ENCODE data around the gene SMYD3.
"Not testable (repeated sequence)": the region's sequence is repeated elsewhere in the genome, so short reads cannot be mapped to it uniquely, and the experiment has no call there.

The SMYD3 gene

DNA sequence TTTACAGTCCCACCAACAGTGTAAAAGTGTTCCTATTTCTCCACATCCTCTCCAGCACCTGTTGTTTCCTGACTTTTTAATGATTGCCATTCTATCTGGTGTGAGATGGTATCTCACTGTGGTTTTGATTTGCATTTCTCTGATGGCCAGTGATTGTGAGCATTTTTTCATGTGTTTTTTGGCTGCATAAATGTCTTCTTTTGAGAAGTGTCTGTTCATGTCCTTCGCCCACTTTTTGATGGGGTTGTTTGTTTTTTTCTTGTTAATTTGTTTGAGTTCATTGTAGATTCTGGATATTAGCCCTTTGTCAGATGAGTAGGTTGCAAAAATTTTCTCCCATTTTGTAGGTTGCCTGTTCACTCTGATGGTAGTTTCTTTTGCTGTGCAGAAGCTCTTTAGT is 177.8 kb downstream of the SMYD3 start:
- H3K4me3 ChIP-seq (ENCODE audit: low read depth, low read length); POLR2A ChIA-PET; H3K36me3 ChIP-seq (ENCODE audit: control insufficient read depth in 2 of 2, insufficient read depth in 1 of 2, low read length in 2 of 2); H3K27ac ChIP-seq (ENCODE audit: extremely low read depth, low read depth, low read length); CTCF ChIA-PET; H3K9me3 ChIP-seq (ENCODE audit: control insufficient read depth, insufficient read depth, low read depth, low read length); H3K4me1 ChIP-seq (ENCODE audit: control insufficient read depth, insufficient read depth, low read length): not testable (repeated sequence)

DNA sequence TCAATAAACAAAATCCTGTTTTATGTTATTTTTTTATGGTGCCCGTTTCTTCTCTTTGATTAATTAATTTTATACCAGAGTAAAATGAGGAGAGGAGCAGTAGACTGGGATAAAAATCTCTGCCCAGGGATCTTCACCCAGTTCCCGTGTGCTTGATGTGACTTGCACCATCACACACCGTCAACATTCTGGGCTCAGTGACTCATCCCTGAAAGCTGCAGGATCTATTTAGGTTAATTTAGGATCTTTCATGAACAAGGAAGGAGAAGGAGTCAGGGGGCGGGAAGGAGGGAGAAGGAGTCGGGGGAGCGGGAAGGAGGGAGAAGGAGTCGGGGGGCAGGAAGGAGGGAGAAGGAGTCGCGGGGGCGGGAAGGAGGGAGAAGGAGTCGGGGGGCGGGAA is 182.4 kb downstream of the SMYD3 start:
- no peak overlapping the region for H3K27ac ChIP-seq (ENCODE audit: extremely low read depth, low read depth, low read length)
- no peaks in the 10 kb centered on the region for H3K36me3 ChIP-seq (ENCODE audit: control insufficient read depth in 2 of 2, insufficient read depth in 1 of 2, low read length in 2 of 2)
- no peaks in the 10 kb centered on the region for H3K9me3 ChIP-seq (ENCODE audit: control insufficient read depth, insufficient read depth, low read depth, low read length)
- ChIA-PET CTCF (no interaction called here), POLR2A (no interaction called here)
- no peak overlapping the region for H3K4me3 ChIP-seq (ENCODE audit: low read depth, low read length)
- TF ChIP-seq ZBTB21 (tag by site-specific recombination; IDR thresholded peaks at IDR 0.05) (no peak), ZNF501 (tag by site-specific recombination; IDR thresholded peaks at IDR 0.05) (no peak)
- H3K4me1 ChIP-seq (ENCODE audit: control insufficient read depth, insufficient read depth, low read length): no peaks in the 10 kb centered on the region

DNA sequence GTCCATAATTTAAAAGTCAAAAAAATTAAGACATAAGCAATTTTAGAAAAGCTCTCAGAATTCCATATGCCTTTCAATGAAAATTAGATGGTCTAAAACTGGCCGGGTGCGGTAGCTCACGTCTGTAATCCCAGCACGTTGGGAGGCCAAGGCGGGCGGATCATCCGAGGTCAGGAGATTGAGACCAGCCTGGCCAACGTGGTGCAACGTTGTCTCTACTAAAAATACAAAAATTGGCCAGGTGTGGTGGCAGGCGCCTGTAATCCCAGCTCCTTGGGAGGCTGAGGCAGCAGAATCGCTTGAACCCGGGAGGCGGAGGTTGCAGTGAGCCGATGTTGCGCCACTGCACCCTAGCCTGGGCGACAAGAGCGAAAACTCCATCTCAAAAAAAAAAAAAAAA is 183.0 kb downstream of the SMYD3 start:
- H3K4me3 ChIP-seq (ENCODE audit: low read depth, low read length); H3K4me1 ChIP-seq (ENCODE audit: control insufficient read depth, insufficient read depth, low read length); H3K27ac ChIP-seq (ENCODE audit: extremely low read depth, low read depth, low read length); H3K9me3 ChIP-seq (ENCODE audit: control insufficient read depth, insufficient read depth, low read depth, low read length); H3K36me3 ChIP-seq (ENCODE audit: control insufficient read depth in 2 of 2, insufficient read depth in 1 of 2, low read length in 2 of 2); CTCF ChIA-PET; POLR2A ChIA-PET: not testable (repeated sequence)

DNA sequence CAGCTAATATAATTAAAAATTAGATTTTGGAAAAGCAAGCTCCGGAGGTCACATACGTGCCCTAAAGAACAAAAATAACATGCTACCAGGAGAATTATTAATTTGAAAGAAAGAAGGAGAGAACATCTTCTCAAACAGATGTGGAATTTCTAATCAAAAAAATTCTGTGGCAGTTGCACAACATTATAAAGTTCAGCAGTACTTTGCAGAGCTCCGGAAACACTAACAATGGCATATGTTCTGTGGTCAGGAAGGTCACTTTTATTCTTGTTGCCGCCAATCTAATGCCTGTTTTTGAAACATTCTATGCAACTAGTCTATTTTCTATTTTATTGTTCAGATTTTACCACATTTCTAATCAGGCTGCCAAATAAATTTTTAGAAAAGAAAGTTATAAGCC is 186.8 kb downstream of the SMYD3 start:
- H3K36me3 ChIP-seq (ENCODE audit: control insufficient read depth in 2 of 2, insufficient read depth in 1 of 2, low read length in 2 of 2): no peaks in the 10 kb centered on the region
- no peak overlapping the region for H3K4me3 ChIP-seq (ENCODE audit: low read depth, low read length)
- no peak overlapping the region for H3K27ac ChIP-seq (ENCODE audit: extremely low read depth, low read depth, low read length)
- ChIA-PET POLR2A (no interaction called here), CTCF (no interaction called here)
- H3K4me1 ChIP-seq (ENCODE audit: control insufficient read depth, insufficient read depth, low read length): no peaks in the 10 kb centered on the region
- no peak for TF ChIP-seq HOXD13 (CRISPR knock-in tag; IDR thresholded peaks at IDR 0.05; ENCODE audit: borderline replicate concordance)
- H3K9me3 ChIP-seq (ENCODE audit: control insufficient read depth, insufficient read depth, low read depth, low read length): no peaks in the 10 kb centered on the region

DNA sequence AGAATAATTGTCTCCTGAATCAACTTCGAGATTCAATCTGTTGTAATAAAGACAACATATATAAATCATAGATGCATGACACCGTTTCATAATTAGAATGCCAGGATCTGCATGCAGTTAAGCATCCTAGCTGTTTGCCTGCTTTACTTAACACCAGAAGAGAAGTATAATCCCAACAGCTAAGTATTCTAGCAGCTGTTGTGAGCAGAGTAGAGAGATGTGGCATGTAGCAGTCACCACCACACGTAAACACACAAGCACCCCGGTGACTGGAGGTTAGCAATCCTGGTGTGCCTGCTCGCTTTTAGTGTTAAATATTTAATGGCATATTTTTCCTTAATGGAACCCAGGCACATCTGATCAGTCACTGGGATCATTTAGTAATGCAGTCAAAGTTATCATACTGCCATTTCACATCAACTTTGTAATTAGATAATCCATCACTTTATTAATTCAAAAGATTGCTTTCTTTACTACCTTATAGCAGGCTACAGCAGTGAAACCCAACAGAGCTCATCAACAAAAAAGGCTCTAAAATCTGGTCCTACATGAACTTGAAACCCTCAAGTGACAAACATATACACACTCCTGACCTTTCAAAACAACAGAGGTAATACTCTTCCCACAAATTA is 187.9 kb downstream of the SMYD3 start:
- no peak overlapping the region for H3K4me3 ChIP-seq (ENCODE audit: low read depth, low read length)
- no peaks in the 10 kb centered on the region for H3K36me3 ChIP-seq (ENCODE audit: control insufficient read depth in 2 of 2, insufficient read depth in 1 of 2, low read length in 2 of 2)
- no peaks in the 10 kb centered on the region for H3K4me1 ChIP-seq (ENCODE audit: control insufficient read depth, insufficient read depth, low read length)
- CTCF ChIA-PET: interaction anchor here (0.6 kb wide), 1 partner anchor 1190 kb away, joined by 3 read pairs; no protein-coding TSS in a partner anchor
- POLR2A ChIA-PET: no interaction called here
- H3K9me3 ChIP-seq (ENCODE audit: control insufficient read depth, insufficient read depth, low read depth, low read length): no peaks in the 10 kb centered on the region
- no peak for TF ChIP-seq SP7 (tag by site-specific recombination; IDR thresholded peaks at IDR 0.05)
- no peak for TF ChIP-seq ZNF664 (tag by site-specific recombination; IDR thresholded peaks at IDR 0.05)
- TF ChIP-seq, protein P1, sequence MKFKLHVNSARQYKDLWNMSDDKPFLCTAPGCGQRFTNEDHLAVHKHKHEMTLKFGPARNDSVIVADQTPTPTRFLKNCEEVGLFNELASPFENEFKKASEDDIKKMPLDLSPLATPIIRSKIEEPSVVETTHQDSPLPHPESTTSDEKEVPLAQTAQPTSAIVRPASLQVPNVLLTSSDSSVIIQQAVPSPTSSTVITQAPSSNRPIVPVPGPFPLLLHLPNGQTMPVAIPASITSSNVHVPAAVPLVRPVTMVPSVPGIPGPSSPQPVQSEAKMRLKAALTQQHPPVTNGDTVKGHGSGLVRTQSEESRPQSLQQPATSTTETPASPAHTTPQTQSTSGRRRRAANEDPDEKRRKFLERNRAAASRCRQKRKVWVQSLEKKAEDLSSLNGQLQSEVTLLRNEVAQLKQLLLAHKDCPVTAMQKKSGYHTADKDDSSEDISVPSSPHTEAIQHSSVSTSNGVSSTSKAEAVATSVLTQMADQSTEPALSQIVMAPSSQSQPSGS (tag by site-specific recombination; IDR thresholded peaks at IDR 0.05; ENCODE audit: low read depth): no peak
- no peak for TF ChIP-seq ZNF596 (tag by site-specific recombination; IDR thresholded peaks at IDR 0.05)
- no peak for TF ChIP-seq ZBTB21 (tag by site-specific recombination; IDR thresholded peaks at IDR 0.05)
- TF ChIP-seq ZNF654 (tag by site-specific recombination; IDR thresholded peaks at IDR 0.05; ENCODE audit: low read depth): no peak
- H3K27ac ChIP-seq (ENCODE audit: extremely low read depth, low read depth, low read length): no peak overlapping the region

DNA sequence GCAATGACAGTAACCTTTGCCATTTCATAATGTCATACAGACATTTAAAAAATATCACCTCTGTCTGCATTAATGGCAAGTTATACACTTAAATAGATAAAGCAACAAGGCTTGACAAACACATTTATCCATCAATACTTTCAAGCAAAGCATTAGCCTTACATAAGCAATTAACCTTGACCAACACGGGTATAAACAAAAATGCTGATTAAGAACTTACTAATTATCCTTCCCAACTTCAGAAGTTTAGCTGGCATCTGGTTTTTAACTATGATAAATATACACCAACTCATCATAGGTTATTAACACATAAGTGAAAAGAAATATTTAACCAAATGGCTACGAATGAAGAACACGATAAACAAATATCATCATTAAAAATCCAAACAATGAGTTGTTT is 188.5 kb downstream of the SMYD3 start:
- H3K4me3 ChIP-seq (ENCODE audit: low read depth, low read length): no peak overlapping the region
- no peaks in the 10 kb centered on the region for H3K9me3 ChIP-seq (ENCODE audit: control insufficient read depth, insufficient read depth, low read depth, low read length)
- ChIA-PET POLR2A (no interaction called here), CTCF (no interaction called here)
- no peaks in the 10 kb centered on the region for H3K4me1 ChIP-seq (ENCODE audit: control insufficient read depth, insufficient read depth, low read length)
- TF ChIP-seq SETDB1 (IDR thresholded peaks at IDR 0.05; ENCODE audit: insufficient read length, low read length) (no peak), ZNF140 (tag by site-specific recombination; IDR thresholded peaks at IDR 0.05) (no peak), ZNF324 (tag by site-specific recombination; IDR thresholded peaks at IDR 0.05) (no peak)
- TF ChIP-seq, protein P2, sequence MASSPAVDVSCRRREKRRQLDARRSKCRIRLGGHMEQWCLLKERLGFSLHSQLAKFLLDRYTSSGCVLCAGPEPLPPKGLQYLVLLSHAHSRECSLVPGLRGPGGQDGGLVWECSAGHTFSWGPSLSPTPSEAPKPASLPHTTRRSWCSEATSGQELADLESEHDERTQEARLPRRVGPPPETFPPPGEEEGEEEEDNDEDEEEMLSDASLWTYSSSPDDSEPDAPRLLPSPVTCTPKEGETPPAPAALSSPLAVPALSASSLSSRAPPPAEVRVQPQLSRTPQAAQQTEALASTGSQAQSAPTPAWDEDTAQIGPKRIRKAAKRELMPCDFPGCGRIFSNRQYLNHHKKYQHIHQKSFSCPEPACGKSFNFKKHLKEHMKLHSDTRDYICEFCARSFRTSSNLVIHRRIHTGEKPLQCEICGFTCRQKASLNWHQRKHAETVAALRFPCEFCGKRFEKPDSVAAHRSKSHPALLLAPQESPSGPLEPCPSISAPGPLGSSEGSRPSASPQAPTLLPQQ (tag by site-specific recombination; IDR thresholded peaks at IDR 0.05): no peak
- H3K27ac ChIP-seq (ENCODE audit: extremely low read depth, low read depth, low read length): no peak overlapping the region
- no peaks in the 10 kb centered on the region for H3K36me3 ChIP-seq (ENCODE audit: control insufficient read depth in 2 of 2, insufficient read depth in 1 of 2, low read length in 2 of 2)
